Effector CD4-positive, alpha-beta T cell (primary cell): ENCODE results near the gene ANTXRL.
"Not testable (repeated sequence)": the region's sequence is repeated elsewhere in the genome, so short reads cannot be mapped to it uniquely, and the experiment has no call there.

Experiments used
- DNase-seq: peaks from one replicate; pipeline ENCODE4 v3.0.0-alpha.2; 2020

The ANTXRL gene

DNA sequence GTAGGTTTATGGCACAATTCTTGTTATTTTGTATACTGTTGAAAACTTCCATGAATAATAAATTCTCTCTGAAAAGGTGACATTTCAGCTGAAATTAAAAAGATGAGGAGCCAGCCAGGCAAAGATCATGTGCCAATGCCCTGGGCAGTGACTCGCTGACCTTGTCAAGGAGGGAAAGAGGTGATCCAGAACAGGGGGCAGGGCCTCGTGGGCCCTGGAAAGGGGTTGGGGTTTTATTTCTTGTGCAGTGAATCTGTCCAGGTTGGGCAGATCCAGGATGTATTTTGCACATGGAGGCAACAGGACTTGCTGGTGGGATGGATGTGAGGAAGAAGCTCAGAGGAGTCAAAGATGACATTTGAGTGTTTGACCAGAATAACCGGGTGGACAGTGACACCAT lies 31.6 kb upstream of the ANTXRL start:
- not testable (repeated sequence) for DNase-seq

DNA sequence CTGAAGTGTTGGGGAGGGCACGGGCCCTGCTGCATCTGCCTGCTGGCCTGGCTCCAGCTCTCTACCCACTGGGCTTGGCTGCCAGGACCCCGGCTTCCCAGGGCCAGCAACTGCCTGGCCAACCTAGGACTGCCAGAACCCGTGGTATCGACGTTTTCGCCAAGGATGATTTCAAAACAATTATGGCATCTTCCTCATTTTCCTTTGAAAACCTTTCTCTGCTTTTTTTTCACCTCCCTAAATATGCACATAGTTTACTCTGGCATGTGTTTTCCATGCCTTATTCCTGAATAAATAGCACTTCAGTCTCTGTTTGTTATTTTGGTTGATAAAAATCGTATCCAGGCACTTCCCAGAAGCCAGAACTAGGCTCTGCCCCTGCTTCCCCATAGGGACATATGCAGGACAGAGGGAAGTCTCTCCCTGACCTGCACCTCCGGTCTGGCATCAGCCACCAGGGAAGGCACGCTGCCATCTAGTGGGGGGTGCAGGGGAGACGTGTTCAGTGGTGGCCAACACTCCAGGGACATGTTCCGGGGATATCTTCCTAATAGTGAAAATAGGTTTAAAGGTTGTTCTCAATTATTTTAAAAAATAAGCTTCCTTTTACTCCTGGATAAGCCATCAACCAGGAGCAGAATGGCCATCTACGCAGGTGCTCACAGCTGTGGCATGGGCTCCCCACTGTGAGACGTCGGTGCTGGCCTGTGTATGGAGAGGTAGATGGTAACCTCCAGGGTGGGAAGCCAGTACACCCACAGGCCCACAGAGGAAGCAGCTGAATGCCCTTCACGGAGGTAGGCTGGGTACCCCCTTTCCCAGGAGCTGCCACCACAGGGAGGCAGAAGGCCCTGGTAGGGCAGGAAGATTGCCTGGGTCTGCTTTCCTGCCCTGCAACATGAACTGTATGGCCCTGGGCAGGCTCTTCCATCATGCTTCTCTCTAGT lies 30.7 kb upstream of the ANTXRL start:
- DNase-seq = peak; percentile 35

DNA sequence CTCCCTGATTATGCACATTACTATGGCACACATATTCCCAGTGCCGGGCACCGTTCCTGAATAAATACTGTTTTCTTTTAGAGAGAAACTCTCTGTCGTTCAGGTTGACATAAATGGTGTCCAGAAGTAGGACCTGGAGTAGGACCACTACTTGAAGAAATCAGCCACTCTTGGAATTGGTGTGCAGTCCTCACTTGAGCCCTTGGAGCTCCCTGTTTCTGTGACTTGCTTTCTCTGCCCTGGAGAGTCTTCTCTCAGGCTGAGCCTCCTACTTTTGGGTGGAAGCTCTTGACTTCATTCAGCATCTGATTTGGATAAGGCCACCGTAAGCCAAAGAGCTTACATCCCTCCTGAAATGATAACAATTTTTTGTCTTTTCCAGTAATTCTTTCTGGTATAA lies 29.7 kb upstream of the ANTXRL start:
- no peak for DNase-seq

DNA sequence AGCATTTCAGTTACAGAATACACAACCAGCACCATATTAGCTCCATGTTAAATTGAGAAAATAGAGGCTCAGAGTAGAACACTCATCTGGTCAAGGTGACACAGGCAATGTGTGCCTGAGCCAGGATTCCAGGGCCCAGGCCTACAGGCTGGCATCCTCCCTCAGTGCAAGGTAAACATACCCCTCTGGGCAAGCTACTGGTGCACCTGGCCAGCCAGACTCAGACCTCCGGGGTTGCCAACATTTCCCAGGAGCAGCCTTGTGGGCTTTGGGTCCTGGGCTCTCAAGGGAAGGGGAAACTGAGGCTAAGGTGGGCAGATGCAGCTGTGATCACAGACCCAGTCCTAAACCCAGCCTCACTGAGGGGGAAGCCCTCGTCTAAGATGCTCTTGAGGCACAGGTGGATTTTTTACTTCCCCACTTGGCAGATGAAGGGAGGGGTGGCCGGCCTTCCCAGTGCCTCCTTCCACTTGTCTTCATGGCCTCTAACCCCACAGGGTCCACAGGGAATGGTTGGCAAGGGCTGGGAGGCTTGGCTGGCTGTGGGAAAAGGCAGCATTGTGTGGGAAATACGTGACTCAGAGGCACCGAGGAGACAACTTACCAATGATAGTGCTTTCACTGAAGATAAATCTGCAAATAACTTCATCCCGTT lies 23.8 kb upstream of the ANTXRL start:
- DNase-seq = not testable (repeated sequence)

DNA sequence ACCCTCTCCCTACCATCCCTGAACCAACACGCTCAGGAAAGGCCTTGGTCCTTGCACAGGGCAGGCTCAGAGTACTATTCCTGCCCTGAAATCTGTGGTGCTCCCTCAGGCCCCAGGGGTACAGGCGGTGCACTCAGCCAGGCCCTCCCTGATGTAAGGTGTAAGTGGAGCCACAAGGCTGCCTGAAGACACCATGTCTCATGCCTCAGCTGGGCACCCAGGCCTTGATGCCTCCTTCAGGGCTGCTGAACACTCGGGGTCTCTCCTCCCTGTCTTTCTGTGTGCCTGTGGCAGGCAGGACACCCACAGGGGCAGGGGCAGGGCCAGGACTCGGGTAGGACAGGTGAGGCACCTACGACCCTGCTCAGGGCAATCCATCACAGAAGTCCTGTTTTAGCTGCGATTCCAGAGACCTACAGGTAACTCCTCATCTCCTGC lies 22.9 kb upstream of the ANTXRL start:
- DNase-seq = no peak

DNA sequence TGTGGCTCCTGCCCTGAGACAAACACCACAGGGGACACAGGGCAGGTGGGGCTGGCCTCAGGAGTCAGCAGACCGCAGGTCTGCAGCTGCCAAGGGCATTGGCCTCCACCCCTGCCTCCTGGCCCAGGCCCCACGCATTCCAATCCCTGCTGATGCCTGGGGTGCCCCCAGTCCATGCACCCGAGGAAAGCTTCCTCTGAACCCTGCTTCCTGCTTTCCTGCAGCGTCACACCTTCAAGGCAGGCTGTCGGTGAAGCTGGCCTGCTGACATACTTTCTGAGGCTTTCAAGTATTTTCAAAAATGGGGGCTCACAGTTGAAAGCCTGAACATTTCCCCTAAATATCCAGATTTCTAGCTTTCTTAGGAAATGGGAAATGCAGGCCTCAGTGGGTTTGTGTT lies 22.5 kb upstream of the ANTXRL start:
- no peak for DNase-seq

DNA sequence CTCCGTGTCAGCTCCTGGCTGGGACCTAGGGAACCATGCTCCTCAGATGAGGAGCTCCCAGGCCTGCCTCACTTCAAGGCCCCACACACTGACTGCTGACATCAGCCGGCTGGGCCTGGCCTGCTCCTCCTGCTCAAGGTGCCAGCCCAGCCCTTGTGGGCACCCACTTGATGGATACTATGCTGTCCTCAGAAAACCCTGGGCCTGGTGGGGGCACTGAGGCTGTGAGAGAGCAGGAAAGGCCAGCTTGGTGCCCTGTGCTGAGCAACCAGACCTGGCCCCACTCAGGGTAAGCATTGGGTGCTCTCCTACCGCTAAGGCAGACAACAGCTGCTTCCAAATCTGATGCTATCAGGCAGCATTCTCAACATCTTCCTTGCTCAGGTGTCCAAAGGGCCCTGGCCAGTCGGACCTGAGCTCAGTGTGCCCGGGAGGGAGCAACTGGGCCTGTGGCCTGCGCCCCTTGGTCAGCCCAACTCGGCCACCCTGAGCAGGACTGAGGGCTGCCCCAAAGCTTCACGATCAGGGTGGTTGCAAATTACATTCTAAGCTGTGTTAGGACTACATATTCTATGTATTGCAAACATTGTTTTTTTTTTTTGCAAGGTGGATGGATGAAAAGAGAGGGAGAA lies 21.9 kb upstream of the ANTXRL start:
- DNase-seq = no peak

DNA sequence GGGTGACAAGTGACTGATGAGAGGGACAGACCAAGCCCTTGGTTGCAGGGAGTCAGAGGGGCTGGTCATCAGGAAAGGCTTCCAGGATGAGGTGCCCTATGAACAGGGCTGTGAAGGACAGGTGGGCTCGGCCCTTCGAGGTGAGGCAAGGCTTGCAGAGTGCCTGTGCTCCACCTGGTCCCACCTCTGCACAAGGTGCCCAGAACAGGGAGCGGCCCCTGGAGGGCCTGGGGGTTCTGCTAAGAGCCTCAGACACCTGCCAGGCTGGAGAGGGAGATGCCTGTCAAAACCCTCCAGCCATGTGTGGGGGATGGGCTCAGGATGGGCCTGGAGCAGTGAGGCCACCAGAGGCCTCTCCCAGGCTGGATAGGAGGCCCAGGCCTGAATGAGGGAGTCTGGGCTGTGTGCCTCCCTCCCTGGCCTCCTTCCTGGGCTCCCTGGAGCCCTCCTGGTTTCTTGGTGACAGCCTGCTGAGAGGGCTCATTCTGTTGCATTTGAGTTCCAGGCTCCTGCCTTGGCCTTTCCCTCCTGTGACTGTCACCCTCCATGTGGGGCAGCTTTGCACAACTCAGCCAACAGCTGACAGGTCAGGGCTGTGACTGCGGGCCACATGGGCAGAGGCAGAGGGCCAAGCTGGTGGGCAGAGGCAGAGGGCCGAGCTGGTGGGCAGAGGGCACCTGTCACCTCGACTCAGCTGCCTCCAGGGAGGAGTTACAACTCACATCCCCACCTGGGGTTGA lies 21.1 kb upstream of the ANTXRL start:
- DNase-seq = not testable (repeated sequence)

DNA sequence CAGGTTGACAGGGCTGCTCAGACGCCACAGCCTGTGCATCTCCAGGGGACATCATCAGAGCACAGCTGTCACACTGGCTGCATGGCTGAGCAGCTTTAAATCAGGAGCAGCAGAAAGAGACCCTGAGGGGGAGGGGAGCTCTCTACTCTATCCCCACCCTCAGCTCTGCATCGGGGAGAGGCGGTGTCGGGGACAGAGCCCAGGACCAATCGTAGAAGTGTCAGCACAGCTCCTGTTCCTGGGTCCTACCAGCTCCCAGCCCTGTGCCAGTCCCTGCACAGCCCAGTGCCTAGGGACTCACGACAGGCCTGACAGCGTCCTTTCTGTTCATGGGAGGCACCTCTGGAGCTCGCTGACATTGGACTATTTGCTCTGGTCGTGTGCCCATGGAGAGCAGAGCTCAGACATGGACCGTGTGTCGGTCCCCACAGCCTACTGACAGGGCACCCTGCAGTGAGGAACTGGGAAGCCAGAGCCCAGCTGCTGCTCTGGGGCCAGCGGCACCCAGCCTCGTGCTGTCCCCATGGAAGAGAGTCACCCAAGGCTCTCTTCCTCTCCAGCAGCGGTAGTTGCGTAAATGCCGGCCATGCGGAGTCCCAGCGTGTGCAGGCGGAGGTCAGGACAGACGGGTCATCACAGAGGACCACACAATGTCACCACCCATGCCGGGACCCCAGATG lies 20.4 kb upstream of the ANTXRL start:
- no peak for DNase-seq

DNA sequence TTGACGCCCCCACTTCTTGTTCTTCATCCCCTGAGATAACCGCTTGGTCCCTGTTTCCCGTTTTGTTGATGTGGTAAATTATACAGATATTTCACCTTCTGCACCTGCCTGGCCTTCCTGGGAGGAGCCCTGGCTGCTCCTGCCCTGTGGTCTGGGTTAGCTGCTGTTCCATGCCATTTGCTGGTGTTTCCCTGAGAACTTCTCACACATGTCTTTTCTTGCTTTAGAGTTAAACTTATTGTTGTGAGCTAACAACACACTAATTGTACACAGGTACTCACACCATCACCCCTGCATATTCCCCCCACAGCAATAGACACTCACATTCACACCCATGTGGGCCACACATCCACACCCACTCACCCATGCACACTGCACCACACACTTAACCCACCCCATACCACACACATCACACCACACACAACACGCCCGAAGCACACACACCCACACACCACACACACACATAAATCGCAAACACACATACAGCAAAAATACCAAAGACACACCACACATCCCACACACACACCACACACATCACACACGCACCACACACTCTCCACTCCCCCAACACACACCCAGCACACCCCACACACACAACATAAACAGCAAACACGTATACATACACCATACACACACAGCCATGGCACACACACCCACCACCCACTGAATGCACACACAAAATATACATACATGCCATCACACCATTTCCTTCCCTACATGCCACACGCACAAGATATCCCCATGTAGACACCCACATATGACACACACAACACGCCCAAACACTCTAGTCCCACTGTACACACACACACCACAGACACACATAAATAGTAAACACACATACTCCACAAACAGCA lies 19.4 kb upstream of the ANTXRL start:
- DNase-seq = no peak

DNA sequence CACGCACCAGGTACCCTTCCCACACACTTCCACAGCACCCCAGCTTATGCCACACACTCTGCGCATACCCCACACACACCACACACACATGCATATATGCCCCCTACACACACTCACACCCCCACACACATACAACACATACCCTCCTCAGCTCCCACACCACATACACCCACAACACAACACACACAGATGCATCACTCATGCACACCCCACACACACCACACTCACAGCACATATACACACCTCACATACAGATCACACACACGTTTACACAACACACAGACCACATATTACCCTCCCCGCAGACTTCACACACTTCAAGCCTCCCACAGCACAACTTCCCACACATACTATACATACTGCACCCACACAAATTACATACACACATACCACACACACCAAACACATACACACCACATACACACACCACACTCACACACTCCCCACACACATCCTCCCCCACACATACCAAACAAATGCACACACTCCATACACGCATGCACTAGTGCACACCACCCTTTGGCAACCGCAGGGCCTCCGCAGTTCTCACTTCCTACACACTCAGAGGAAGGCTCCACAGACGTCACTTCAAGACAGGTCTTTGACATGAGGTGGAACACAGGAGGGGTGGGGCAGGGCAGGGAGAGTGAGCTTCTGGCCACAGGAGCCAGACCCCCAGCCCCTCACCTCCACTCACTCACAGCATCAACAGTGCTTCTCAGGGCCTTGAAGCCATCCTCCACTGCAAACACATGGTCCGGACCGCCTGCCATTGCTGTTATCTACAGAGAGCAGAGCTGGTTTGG lies 18.5 kb upstream of the ANTXRL start:
- DNase-seq = peak; percentile 41

DNA sequence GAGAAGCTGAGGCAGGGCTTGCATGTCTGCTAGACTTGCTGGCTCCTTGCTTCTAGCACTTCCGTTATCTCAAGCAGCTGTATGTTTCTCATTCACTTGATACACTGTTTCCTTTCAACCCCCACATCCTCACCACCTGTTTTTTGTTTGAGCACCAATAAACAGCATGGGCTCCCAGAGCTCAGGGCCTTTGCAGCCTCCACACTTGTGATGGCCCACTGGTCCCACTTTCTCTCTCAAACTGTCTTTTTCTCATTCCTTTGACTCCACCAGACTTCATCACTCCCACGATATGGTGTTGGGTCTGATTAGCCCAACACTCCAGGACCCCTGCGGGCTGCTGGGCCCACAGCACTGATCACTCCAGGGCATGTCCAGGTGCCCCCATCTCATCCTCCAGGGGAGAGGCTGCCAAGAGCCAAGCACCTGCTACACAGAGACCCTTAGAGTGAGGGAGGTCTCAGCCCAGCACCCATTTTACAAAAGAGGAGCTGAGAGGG lies 17.2 kb upstream of the ANTXRL start:
- peak; percentile 19 for DNase-seq

DNA sequence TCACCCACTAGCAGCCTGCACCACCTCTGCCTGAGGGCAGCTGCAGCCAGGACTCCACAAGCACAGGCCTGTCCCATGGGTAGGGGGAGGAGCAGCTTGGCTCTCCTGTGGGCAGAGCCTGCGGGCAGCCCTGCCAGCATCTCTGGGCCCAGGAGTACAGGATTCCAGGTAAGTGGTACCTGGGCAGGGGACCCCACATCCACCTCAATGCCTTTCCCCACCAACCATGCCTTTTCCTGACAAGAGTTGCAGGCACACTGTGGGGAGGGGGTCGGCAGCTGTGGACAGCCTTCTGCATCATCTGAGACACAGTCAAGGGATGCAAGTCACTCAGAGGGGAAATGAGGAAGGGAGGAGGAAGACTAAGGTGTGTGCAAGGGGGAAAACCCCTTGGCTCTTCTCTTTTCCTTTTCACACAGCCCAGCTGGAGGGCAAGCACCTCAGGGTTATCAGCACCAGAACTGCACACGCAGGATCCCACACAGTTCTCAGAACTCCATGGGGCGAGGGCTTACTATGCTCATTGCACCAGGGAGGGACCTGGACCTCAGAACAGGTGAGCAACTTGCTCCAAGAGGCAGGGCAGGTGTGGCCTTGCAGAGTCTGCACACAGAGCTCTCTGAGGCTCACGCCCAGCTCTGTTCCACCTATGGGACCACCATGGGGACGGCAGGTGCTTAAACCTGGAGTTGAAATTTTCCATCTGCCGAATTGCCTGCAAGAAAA lies 16.5 kb upstream of the ANTXRL start:
- no peak for DNase-seq

DNA sequence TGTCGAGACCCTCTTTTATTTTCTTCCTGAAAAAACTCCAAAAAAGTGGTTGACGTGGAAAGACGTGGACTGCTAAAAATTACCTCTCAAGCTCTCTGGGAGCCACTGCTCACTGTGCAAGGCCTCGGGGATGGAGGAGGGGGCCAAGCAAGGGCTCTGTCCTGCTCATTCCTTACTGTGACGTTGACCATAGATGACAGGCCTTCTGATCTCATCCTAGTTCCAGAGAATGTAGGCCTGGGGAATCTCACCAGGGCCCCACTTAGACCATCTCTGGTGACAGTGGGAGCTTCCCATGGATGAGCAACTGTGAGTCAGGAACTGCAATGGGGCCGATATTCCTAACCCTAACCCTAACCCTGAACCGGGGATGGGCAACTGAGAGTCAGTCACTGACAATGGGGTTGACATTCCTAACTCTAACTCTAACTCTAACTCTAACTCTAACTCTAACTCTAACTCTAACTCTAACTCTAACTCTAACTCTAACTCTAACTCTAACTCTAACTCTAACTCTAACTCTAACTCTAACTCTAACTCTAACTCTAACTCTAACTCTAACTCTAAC lies 15.8 kb upstream of the ANTXRL start:
- DNase-seq = not testable (repeated sequence)

DNA sequence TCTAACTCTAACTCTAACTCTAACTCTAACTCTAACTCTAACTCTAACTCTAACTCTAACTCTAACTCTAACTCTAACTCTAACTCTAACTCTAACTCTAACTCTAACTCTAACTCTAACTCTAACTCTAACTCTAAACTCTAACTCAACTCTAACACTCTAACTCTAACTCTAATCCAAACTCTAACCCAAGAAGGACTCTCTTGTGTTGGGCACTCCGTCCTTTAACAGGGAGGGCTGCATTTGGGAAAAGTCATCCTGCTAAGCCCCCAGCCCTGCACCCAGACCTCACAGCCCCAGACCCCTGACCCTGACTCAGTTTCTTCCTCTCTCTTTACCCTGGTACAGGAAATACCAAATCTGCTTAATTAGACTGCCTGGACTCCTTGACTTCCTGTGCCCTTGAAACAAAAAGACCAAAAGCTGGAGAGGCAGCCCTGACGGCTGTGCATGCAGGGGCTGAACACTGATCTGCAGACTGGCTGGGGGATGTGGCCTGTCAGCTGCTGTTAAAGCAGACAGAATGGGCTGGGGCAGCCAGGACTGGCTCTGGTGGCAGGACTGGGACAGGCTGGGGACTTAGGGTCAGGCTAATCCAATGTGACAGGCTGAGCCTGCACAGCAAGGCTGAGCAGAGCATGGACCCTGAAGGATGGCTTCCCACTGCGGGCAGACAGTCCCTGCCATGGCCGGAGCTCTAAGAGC lies 14.8 kb upstream of the ANTXRL start:
- not testable (repeated sequence) for DNase-seq

DNA sequence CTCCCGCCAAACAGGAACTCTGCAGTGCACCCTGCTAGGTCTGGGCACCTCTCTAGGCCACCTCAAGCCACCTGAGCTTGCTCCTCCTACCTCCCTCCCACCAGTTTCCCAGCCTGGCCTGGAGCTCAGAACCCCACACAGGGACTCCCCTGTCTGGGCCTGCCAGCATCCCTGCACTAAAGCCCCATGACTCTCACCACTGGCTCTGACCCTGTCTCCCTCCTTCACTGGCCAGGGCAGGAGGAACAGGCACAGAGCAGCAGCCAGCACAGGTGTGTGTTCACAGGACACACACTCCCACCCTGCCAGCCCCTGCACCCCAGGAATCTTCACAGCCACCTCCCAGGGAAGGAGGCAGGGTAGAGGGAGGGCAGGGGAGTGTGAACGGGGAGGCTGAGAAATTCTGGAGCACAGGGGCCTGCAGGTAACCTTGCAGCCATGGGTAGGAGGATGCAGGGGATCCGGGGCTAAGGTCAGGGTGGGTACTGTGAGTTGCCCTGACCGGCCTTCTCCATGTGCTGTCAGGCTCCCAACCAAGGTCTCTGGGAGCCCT lies 13.9 kb upstream of the ANTXRL start:
- DNase-seq = no peak

DNA sequence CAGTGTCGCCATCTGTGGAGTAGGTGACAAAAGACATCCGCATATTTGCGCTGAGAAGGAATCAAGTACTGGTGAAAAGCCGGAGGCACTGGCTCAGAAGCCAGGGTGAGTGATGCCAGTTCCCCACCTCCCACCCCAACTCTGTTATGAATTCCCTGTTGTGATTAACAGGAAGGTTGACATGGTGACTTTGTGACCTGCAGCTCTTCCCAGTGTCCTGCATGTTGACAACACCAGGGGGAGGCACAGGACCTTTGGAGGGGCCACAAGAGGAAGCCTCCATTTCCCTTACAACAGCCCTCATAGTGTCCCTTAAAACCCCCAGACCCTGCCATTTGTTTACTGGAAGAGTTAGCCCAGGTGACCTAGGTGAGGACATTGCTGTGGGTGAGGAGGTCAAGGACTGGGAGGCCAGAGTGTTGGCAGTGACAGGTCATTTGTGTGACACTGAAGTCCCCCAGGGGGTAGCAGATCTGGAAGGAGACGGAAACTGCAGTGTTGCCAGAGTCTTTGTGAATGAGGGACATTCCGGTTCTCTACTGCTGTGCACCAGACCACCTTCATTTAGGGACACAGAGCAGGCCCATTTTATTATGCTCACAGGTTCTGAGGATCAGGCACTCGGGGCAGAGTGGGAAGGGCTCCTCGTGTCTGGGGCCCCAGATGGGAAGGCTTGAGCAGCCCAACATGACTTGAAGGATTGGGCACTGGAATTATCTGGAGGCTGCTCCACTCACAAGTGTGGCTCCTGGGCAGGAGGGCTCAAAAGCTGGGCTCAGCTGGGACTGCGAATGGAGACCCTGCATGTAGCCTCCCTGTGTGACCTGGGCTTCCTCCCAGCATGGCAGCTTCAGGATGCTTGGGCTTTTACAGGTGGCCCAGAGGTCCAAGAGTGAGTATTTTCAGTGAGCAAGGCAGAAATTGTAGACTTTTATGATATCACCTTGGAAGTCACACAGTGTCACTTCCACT lies 13.0 kb upstream of the ANTXRL start:
- no peak for DNase-seq
